HEK293 (cell line): Measurements from ENCODE around the gene MAP3K13.

Experiments
- CTCF ChIA-PET: fragments of 350-600 bp; formaldehyde crosslinking; extraction: SDS; loops from one replicate; lab custom pipeline; 2021; ENCODE audit warnings: antibody characterized with exemption; lab: Yijun Ruan, JAX
- POLR2A ChIA-PET: fragments of 300-600 bp; formaldehyde crosslinking; extraction: SDS; loops from one replicate; lab custom pipeline; 2020; ENCODE audit warnings: antibody characterized with exemption, inconsistent platforms; lab: Yijun Ruan, JAX
- H3K27ac ChIP-seq: fragments of 200-500 bp; sonication (Bioruptor generic); 2 replicates; pipeline ENCODE4 v1.5.1; 2014; ENCODE audit warnings: low read depth, low read length, control low read depth, inconsistent platforms; ENCODE audit errors: extremely low read depth
- H3K36me3 ChIP-seq, 2 experiments: fragments of 200-500 bp in 1 of 2; sonication (Bioruptor generic) in 1 of 2; 1 replicate in 1 of 2; 2 replicates in 1 of 2; pipeline ENCODE4 v1.5.1; 2014 to 2017; ENCODE audit warnings: inconsistent platforms in 2 of 2, low read length in 2 of 2; ENCODE audit not compliant: control insufficient read depth in 2 of 2, insufficient read depth in 1 of 2
- H3K4me1 ChIP-seq: fragments of 200-500 bp; sonication (Bioruptor generic); 2 replicates; pipeline ENCODE4 v1.5.1; 2014; ENCODE audit warnings: mild to moderate bottlenecking, low read length, inconsistent platforms; ENCODE audit not compliant: control insufficient read depth, insufficient read depth
- H3K4me3 ChIP-seq: 2 replicates; pipeline ENCODE4 v1.5.1; 2011; ENCODE audit warnings: low read depth, mild to moderate bottlenecking, control low read depth, low read length, moderate library complexity
- H3K9me3 ChIP-seq: fragments of 200-500 bp; sonication (Bioruptor generic); 2 replicates; pipeline ENCODE4 v1.5.1; 2014; ENCODE audit warnings: low read depth, low read length, inconsistent platforms; ENCODE audit not compliant: control insufficient read depth, insufficient read depth
- FEZF1 ChIP-seq: fragments of 450-650 bp; formaldehyde crosslinking; IDR thresholded peaks from 2 replicates; pipeline ENCODE4 v1.5.1; 2016; ENCODE audit warnings: missing biosample characterization, missing genetic modification characterization
- GLI2 ChIP-seq: fragments of 450-650 bp; formaldehyde crosslinking; IDR thresholded peaks from 2 replicates; pipeline ENCODE4; 2017; ENCODE audit warnings: missing biosample characterization, missing genetic modification characterization, low read depth, borderline replicate concordance
- INSM2 ChIP-seq: fragments of 450-650 bp; formaldehyde crosslinking; IDR thresholded peaks from 2 replicates; pipeline ENCODE4 v1.5.1; 2016; ENCODE audit warnings: missing biosample characterization, missing genetic modification characterization
- KLF10 ChIP-seq: fragments of 450-650 bp; IDR thresholded peaks from 2 replicates; pipeline ENCODE4 v1.5.1; 2018; ENCODE audit warnings: missing biosample characterization, mild to moderate bottlenecking, missing genetic modification characterization
- KLF8 ChIP-seq: fragments of 450-650 bp; formaldehyde crosslinking; IDR thresholded peaks from 2 replicates; pipeline ENCODE4 v1.5.1; 2016; ENCODE audit warnings: missing biosample characterization, missing genetic modification characterization
- SCRT2 ChIP-seq: fragments of 450-650 bp; formaldehyde crosslinking; IDR thresholded peaks from 2 replicates; pipeline ENCODE4 v1.5.1; 2016; ENCODE audit warnings: missing biosample characterization, missing genetic modification characterization
- SETDB1 ChIP-seq: IDR thresholded peaks from one replicate; pipeline ENCODE4 v1.6.1; 2017; ENCODE audit warnings: mild to moderate bottlenecking, low read length, moderate library complexity, mixed read lengths; ENCODE audit not compliant: insufficient read length
- ZBTB21 ChIP-seq: fragments of 450-650 bp; formaldehyde crosslinking; IDR thresholded peaks from 2 replicates; pipeline ENCODE4 v1.5.1; 2017; ENCODE audit warnings: missing biosample characterization, missing genetic modification characterization
- ZNF146 ChIP-seq: fragments of 450-650 bp; formaldehyde crosslinking; IDR thresholded peaks from 2 replicates; pipeline ENCODE4 v1.5.1; 2016; ENCODE audit warnings: missing biosample characterization, missing genetic modification characterization
- ZNF202 ChIP-seq: fragments of 450-650 bp; formaldehyde crosslinking; IDR thresholded peaks from 2 replicates; pipeline ENCODE4 v1.5.1; 2016; ENCODE audit warnings: missing biosample characterization, missing genetic modification characterization, borderline replicate concordance
- ZNF362 ChIP-seq: fragments of 450-650 bp; formaldehyde crosslinking; IDR thresholded peaks from 2 replicates; pipeline ENCODE4 v1.5.1; 2016; ENCODE audit warnings: missing biosample characterization, missing genetic modification characterization
- ZNF366 ChIP-seq: fragments of 450-650 bp; formaldehyde crosslinking; conservative IDR thresholded peaks from 2 replicates; pipeline ENCODE4 v1.5.1; 2016; ENCODE audit warnings: missing biosample characterization, missing genetic modification characterization
- ZNF48 ChIP-seq: fragments of 450-650 bp; formaldehyde crosslinking; IDR thresholded peaks from 2 replicates; pipeline ENCODE4 v1.5.1; 2016; ENCODE audit warnings: missing biosample characterization, missing genetic modification characterization
- ZNF530 ChIP-seq: fragments of 450-650 bp; formaldehyde crosslinking; IDR thresholded peaks from 2 replicates; pipeline ENCODE4 v1.5.1; 2016; ENCODE audit warnings: low read depth, missing biosample characterization, missing genetic modification characterization
- ZNF549 ChIP-seq: fragments of 450-650 bp; IDR thresholded peaks from 2 replicates; pipeline ENCODE4 v1.5.1; 2018; ENCODE audit warnings: missing biosample characterization, missing genetic modification characterization, mild to moderate bottlenecking, inconsistent platforms, moderate library complexity
- ZNF580 ChIP-seq: fragments of 450-650 bp; formaldehyde crosslinking; IDR thresholded peaks from 2 replicates; pipeline ENCODE4 v1.5.1; 2016; ENCODE audit warnings: missing biosample characterization, missing genetic modification characterization
- ZNF610 ChIP-seq: fragments of 450-650 bp; formaldehyde crosslinking; IDR thresholded peaks from 2 replicates; pipeline ENCODE4 v1.5.1; 2016; ENCODE audit warnings: missing biosample characterization, missing genetic modification characterization, borderline replicate concordance
- ZNF629 ChIP-seq: fragments of 450-650 bp; formaldehyde crosslinking; IDR thresholded peaks from 2 replicates; pipeline ENCODE4 v1.5.1; 2017; ENCODE audit warnings: missing biosample characterization, missing genetic modification characterization
- ZNF660 ChIP-seq: fragments of 450-650 bp; IDR thresholded peaks from 2 replicates; pipeline ENCODE4 v1.5.1; 2018; ENCODE audit warnings: missing biosample characterization, mild to moderate bottlenecking, missing genetic modification characterization
- ZNF692 ChIP-seq: fragments of 450-650 bp; formaldehyde crosslinking; IDR thresholded peaks from 2 replicates; pipeline ENCODE4 v1.5.1; 2016; ENCODE audit warnings: missing biosample characterization, missing genetic modification characterization
- ZNF704 ChIP-seq: fragments of 450-650 bp; formaldehyde crosslinking; IDR thresholded peaks from 2 replicates; pipeline ENCODE4 v1.5.1; 2016; ENCODE audit warnings: missing biosample characterization, missing genetic modification characterization
- ZNF843 ChIP-seq: fragments of 450-650 bp; formaldehyde crosslinking; IDR thresholded peaks from 2 replicates; pipeline ENCODE4 v1.5.1; 2016; ENCODE audit warnings: missing biosample characterization, missing genetic modification characterization
- ZSCAN16 ChIP-seq: fragments of 450-650 bp; formaldehyde crosslinking; IDR thresholded peaks from 2 replicates; pipeline ENCODE4 v1.5.1; 2016; ENCODE audit warnings: missing biosample characterization, missing genetic modification characterization
- TF ChIP-seq, protein P1 (sequence below): fragments of 450-650 bp; formaldehyde crosslinking; IDR thresholded peaks from 2 replicates; pipeline ENCODE4 v1.5.1; 2016; ENCODE audit warnings: missing biosample characterization, missing genetic modification characterization, low read depth

MAP3K13 gene

DNA sequence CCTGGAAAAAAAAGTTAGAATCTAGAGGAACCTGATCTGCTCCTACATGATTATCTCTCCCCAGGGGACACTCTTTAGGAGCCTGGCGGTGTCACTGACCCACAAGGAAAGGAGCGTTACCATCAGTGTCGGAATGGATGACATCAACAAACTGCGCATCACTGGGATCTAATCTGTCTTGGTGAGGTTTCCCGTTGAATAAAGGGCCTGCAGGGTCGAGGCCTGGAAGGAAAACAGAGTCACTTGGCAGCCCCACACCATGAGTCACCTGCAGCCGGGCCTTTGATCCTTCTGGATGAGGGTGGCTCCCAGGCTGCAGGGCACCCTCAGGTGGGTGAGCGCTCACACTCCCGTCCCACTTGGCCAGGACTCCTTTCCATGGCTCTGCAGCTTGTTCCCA lies 164.4 kb downstream of the MAP3K13 start (continued):
- peak; percentile 71 for TF ChIP-seq INSM2 (tag by site-specific recombination)
- peak; percentile 79 for TF ChIP-seq ZNF629
- TF ChIP-seq ZNF692 = no peak
- TF ChIP-seq ZNF202 (tag by site-specific recombination) = no peak
- TF ChIP-seq ZSCAN16 (tag by site-specific recombination) = no peak
- peak; percentile 62 for TF ChIP-seq FEZF1
- TF ChIP-seq KLF10 (tag by site-specific recombination) = no peak
- TF ChIP-seq ZNF660 (tag by site-specific recombination) = 0 out of 2 replicates have a peak, but pooled peaks have one; percentile 35
- TF ChIP-seq ZNF366 = 0 out of 2 replicates have a peak, but pooled peaks have one; percentile 12
- 0 out of 2 replicates have a peak, but pooled peaks have one; percentile 39 for TF ChIP-seq KLF8 (tag by site-specific recombination)
- no peak for TF ChIP-seq ZNF610 (tag by site-specific recombination)
- no peak for TF ChIP-seq ZNF146 (tag by site-specific recombination)
- no peak for TF ChIP-seq ZNF580 (tag by site-specific recombination)

GRCh38 chr3:185528532-185528931 lies 165.6 kb downstream of the MAP3K13 start:
- POLR2A ChIA-PET = no interaction called here

GRCh38 chr3:185530856-185531255 lies 167.9 kb downstream of the MAP3K13 start:
- Histone ChIP-seq H3K9me3 (no peaks in the 10 kb centered on the region), H3K36me3 (no peaks in the 10 kb centered on the region), H3K4me1 (no peaks in the 10 kb centered on the region), H3K27ac (no peak overlapping the region), H3K4me3 (no peak overlapping the region)
- POLR2A ChIA-PET = no interaction called here
- CTCF ChIA-PET = interaction anchor here (1.1 kb wide), 1 partner anchor 14 kb away, joined by 3 read pairs; no protein-coding TSS in a partner anchor
- no peak for TF ChIP-seq ZNF48 (tag by site-specific recombination)
- TF ChIP-seq SCRT2 (tag by site-specific recombination) = no peak
- TF ChIP-seq, protein P1, sequence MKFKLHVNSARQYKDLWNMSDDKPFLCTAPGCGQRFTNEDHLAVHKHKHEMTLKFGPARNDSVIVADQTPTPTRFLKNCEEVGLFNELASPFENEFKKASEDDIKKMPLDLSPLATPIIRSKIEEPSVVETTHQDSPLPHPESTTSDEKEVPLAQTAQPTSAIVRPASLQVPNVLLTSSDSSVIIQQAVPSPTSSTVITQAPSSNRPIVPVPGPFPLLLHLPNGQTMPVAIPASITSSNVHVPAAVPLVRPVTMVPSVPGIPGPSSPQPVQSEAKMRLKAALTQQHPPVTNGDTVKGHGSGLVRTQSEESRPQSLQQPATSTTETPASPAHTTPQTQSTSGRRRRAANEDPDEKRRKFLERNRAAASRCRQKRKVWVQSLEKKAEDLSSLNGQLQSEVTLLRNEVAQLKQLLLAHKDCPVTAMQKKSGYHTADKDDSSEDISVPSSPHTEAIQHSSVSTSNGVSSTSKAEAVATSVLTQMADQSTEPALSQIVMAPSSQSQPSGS (tag by site-specific recombination) = no peak
- TF ChIP-seq GLI2 (tag by site-specific recombination) = no peak
- no peak for TF ChIP-seq ZNF704
- no peak for TF ChIP-seq INSM2 (tag by site-specific recombination)
- TF ChIP-seq ZNF843 (tag by site-specific recombination) = no peak
- no peak for TF ChIP-seq ZNF549 (tag by site-specific recombination)
- no peak for TF ChIP-seq ZBTB21 (tag by site-specific recombination)
- TF ChIP-seq ZNF366 = no peak
- TF ChIP-seq ZNF362 = no peak
- TF ChIP-seq SETDB1 = no peak

More at GRCh38 chr3:185528532-185528931, 165.6 kb downstream of the MAP3K13 start:
- no peak overlapping the region for H3K4me3 ChIP-seq
- CTCF ChIA-PET = no interaction called here
- TF ChIP-seq ZNF530 (tag by site-specific recombination) = no peak
- TF ChIP-seq, all 188 proteins: peak for 0
- no peaks in the 10 kb centered on the region for H3K9me3 ChIP-seq
- H3K36me3 ChIP-seq = no peaks in the 10 kb centered on the region
- no peak overlapping the region for H3K27ac ChIP-seq
- no peaks in the 10 kb centered on the region for H3K4me1 ChIP-seq
